Panc1 (cell line): Measurements from ENCODE around the gene CTDP1. TPM values are rescaled to one million over a fixed set of nuclear protein-coding genes. Genes with fewer than 3 reads are reported as not detected.

Experiments
- ATAC-seq: fragments of 200-7000 bp; cut with Tn5 transposase; 2 replicates; pipeline ENCODE4 v1.9.1; 2020; ENCODE audit warnings: mild to moderate bottlenecking, moderate library complexity
- BruUV-seq: library from RNA; stranded (reverse); fragments of 400-500 nt; replicated peaks from 2 replicates; lab custom pipeline; 2021; lab: Mats Ljungman, UMichigan
- CTCF ChIA-PET: fragments of 300-600 bp; sonication (Branson Sonifier 250); formaldehyde crosslinking; loops from one replicate; lab custom pipeline; 2022; ENCODE audit warnings: antibody characterized with exemption; lab: Charles Lee
- POLR2A ChIA-PET: fragments of 300-600 bp; sonication (Branson Sonifier 250); formaldehyde crosslinking; loops from one replicate; lab custom pipeline; 2022; ENCODE audit warnings: antibody characterized with exemption; lab: Charles Lee
- DNase-seq: peaks from one replicate; pipeline ENCODE4 v3.0.0-alpha.2; 2010; ENCODE audit warnings: low read depth, low spot score
- H3K27ac ChIP-seq: 2 replicates; pipeline ENCODE4 v1.5.1; 2011; ENCODE audit warnings: mild to moderate bottlenecking, low read length, inconsistent platforms
- H3K27me3 ChIP-seq: fragments of 200-500 bp; sonication (Bioruptor generic); 2 replicates; pipeline ENCODE4 v1.6.0; 2014; ENCODE audit warnings: low read length, inconsistent platforms; ENCODE audit not compliant: control insufficient read depth, insufficient read depth
- H3K36me3 ChIP-seq: fragments of 200-500 bp; sonication (Bioruptor generic); 2 replicates; pipeline ENCODE4 v1.5.1; 2014; ENCODE audit warnings: inconsistent platforms, mild to moderate bottlenecking, low read length, moderate library complexity; ENCODE audit not compliant: control insufficient read depth, insufficient read depth
- H3K4me1 ChIP-seq: 2 replicates; pipeline ENCODE4 v1.5.1; 2011; ENCODE audit warnings: inconsistent platforms, mild to moderate bottlenecking, low read length, moderate library complexity; ENCODE audit not compliant: control insufficient read depth, insufficient read depth
- H3K4me3 ChIP-seq, 2 experiments: 2 replicates each; pipeline ENCODE4 v1.5.1; 2011 to 2012; ENCODE audit warnings: low read depth in 2 of 2, low read length in 2 of 2, mild to moderate bottlenecking in 2 of 2, inconsistent platforms in 1 of 2, moderate library complexity in 1 of 2
- H3K9me3 ChIP-seq: fragments of 200-500 bp; sonication (Bioruptor generic); 2 replicates; pipeline ENCODE4 v1.5.1; 2014; ENCODE audit warnings: low read depth, mild to moderate bottlenecking, inconsistent platforms, low read length, moderate library complexity; ENCODE audit not compliant: control insufficient read depth, insufficient read depth
- CTCF ChIP-seq: fragments of 450-650 bp; IDR thresholded peaks from 2 replicates; pipeline ENCODE4 v1.5.1; 2017; ENCODE audit warnings: mild to moderate bottlenecking
- POLR2AphosphoS5 ChIP-seq: IDR thresholded peaks from 2 replicates; pipeline ENCODE4 v1.6.1; 2012; ENCODE audit warnings: mild to moderate bottlenecking, low read depth, low read length, moderate library complexity
- REST ChIP-seq, 2 experiments: IDR thresholded peaks; 2 replicates each; pipeline ENCODE4 v1.6.1; 2011 to 2012; ENCODE audit warnings: low read depth in 2 of 2, control low read depth in 1 of 2, low read length in 1 of 2, mild to moderate bottlenecking in 1 of 2, moderate library complexity in 1 of 2; ENCODE audit not compliant: insufficient read depth in 1 of 2
- SIN3A ChIP-seq: IDR thresholded peaks from 2 replicates; pipeline ENCODE4 v1.6.1; 2012; ENCODE audit warnings: low read depth, mild to moderate bottlenecking, low read length, moderate library complexity, borderline replicate concordance; ENCODE audit not compliant: insufficient read depth
- TCF7L2 ChIP-seq: IDR thresholded peaks from 2 replicates; pipeline ENCODE4 v1.6.1; 2011; ENCODE audit warnings: mild to moderate bottlenecking, low read depth, low read length, inconsistent platforms
- in situ Hi-C: cut with HindIII; loops from 2 replicates; pipeline ENCODE4 v1.10.0; 2016; ENCODE audit warnings: low sequenced_read_pairs, low pct_unique_long_range_greater_than_20kb
- intact Hi-C: fragments of 100-400 bp; cut with micrococcal nuclease; formaldehyde crosslinking; loops from one replicate; pipeline ENCODE4 v1.10.0; 2022; ENCODE audit not compliant: unreplicated experiment
- total RNA-seq: library from RNA; stranded (reverse); gene quantifications from one replicate; pipeline ENCODE4 v1.2.1, GENCODE V29; 2021; ENCODE audit not compliant: unreplicated experiment

CTDP1 gene
- total RNA-seq, 1 experiment from 2014 or later, result 52.8 TPM

GRCh38 chr18:79772865-79773696, 93.5 kb downstream of the CTDP1 start:
- in situ Hi-C loops, result no loop called here
- no TSS peak for BruUV-seq
- DNase-seq (no peak), ATAC-seq (no peak)
- no peaks in the 10 kb centered on the region for H3K4me1 ChIP-seq
- H3K9me3 ChIP-seq, result peaks cover 4% of the 10 kb centered on the region
- TF ChIP-seq SIN3A (no peak), REST (IDR thresholded peaks at IDR 0.05; ENCODE audit: insufficient read depth in 1 of 2, low read depth in 2 of 2, low read length in 1 of 2) (no peak), CTCF (no peak), POLR2AphosphoS5 (no peak), TCF7L2 (no peak)
- no peak overlapping the region for H3K27ac ChIP-seq
- H3K27me3 ChIP-seq, result peaks cover 52% of the 10 kb centered on the region
- no peaks in the 10 kb centered on the region for H3K36me3 ChIP-seq
- CTCF ChIA-PET, result no interaction called here
- no peak overlapping the region for H3K4me3 ChIP-seq
- POLR2A ChIA-PET, result no interaction called here
- intact Hi-C loops, result no loop called here

- intact Hi-C loops, result no loop called here
- H3K4me3 ChIP-seq, result no peak overlapping the region
- peaks cover 44% of the 10 kb centered on the region for H3K27me3 ChIP-seq
These were observed 94.5 kb downstream of the CTDP1 start for GRCh38 chr18:79774111-79774510.

More at GRCh38 chr18:79774111-79774510, 94.5 kb downstream of the CTDP1 start:
- no peak for DNase-seq
- ATAC-seq, result no peak
- no peaks in the 10 kb centered on the region for H3K4me1 ChIP-seq
- no peaks in the 10 kb centered on the region for H3K9me3 ChIP-seq
- ChIA-PET CTCF (no interaction called here), POLR2A (no interaction called here)
- H3K27ac ChIP-seq, result no peak overlapping the region
- in situ Hi-C loops, result no loop called here
- BruUV-seq, result no TSS peak
- H3K36me3 ChIP-seq, result no peaks in the 10 kb centered on the region
- TF ChIP-seq POLR2AphosphoS5 (no peak), REST (IDR thresholded peaks at IDR 0.05; ENCODE audit: insufficient read depth in 1 of 2, low read depth in 2 of 2, low read length in 1 of 2) (no peak), CTCF (no peak), TCF7L2 (no peak), SIN3A (no peak)
